ENCODE data around the gene HIPK3.
"Not testable (repeated sequence)": the region's sequence is repeated elsewhere in the genome, so short reads cannot be mapped to it uniquely, and the experiment has no call there.

DNA sequence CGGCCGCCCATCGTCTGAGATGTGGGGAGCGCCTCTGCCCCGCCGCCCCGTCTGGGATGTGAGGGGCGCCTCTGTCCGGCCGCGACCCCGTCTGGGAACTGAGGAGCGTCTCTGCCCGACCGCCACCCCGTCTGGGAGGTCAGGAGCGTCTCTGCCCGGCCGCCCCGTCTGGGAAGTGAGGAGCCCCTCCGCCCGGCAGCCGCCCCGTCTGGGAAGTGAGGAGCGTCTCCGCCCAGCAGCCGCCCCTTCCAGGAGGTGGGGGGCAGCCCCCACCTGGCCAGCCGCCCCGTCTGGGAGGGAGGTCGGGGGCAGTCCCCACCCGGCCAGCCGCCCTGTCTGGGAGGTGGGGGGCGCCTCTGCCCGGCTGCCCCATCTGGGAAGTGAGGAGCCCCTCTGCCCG, 13.5 kb upstream of the HIPK3 start:
- not testable (repeated sequence) for TF ChIP-seq POLR2A (IDR thresholded peaks at IDR 0.05)
- TF ChIP-seq, protein P1, sequence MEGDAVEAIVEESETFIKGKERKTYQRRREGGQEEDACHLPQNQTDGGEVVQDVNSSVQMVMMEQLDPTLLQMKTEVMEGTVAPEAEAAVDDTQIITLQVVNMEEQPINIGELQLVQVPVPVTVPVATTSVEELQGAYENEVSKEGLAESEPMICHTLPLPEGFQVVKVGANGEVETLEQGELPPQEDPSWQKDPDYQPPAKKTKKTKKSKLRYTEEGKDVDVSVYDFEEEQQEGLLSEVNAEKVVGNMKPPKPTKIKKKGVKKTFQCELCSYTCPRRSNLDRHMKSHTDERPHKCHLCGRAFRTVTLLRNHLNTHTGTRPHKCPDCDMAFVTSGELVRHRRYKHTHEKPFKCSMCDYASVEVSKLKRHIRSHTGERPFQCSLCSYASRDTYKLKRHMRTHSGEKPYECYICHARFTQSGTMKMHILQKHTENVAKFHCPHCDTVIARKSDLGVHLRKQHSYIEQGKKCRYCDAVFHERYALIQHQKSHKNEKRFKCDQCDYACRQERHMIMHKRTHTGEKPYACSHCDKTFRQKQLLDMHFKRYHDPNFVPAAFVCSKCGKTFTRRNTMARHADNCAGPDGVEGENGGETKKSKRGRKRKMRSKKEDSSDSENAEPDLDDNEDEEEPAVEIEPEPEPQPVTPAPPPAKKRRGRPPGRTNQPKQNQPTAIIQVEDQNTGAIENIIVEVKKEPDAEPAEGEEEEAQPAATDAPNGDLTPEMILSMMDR (IDR thresholded peaks at IDR 0.05) = not testable (repeated sequence)
